ENCODE measurements around the gene GCLM.
"Not testable (repeated sequence)": the region's sequence is repeated elsewhere in the genome, so short reads cannot be mapped to it uniquely, and the experiment has no call there.

GCLM gene

DNA sequence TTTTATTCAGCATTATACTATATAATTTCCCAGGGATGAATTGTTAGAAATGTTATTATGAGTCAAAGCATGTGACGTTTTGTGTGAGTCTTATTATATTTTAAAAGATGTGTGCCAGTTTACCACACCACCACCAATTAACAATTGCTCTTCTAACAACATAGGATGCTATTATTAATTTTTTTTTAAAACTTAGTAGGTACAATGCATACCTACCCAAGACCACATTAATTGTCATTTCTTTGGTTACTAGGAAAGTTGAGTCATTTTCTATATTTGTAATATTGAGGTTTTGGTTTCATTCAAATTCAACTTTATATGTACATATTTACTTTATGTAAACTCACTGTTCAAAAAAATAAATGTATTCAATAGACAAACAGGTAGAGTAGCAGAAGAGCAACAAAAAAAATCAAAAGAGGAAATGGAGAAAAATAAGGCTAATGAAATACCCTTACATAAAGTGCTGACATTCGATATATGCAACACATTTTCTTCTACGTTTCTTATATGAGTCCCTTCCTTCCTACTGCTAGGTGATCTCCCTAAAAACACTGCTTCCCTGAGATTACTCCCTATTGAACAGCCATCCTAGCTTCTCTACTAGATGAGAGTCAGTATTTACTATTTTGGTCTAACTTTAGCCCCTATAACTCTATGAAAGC, 9.6 kb downstream of the GCLM start:
- in situ Hi-C loops (cut with MboI; ENCODE audit: low sequenced_read_pairs) = no loop called here

DNA sequence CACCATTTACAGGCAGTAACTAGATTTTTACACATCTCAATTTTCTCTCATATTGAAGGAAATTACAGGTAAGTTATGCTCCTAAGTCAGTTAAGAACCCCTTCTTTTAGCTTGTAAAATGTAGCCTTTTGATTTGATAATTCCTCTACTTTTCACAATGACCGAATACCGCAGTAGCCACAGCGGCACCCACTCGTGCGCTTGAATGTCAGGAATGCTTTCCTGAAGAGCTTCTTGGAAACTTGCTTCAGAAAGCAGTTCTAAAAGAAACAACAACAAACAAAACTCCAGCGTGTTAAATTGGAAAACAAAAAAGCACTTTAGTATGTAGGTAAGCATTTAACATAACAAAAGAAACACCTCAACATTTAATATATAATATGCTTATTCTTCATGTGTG, 20.3 kb downstream of the GCLM start:
- in situ Hi-C loops (cut with MboI; ENCODE audit: low sequenced_read_pairs) = no loop called here

DNA sequence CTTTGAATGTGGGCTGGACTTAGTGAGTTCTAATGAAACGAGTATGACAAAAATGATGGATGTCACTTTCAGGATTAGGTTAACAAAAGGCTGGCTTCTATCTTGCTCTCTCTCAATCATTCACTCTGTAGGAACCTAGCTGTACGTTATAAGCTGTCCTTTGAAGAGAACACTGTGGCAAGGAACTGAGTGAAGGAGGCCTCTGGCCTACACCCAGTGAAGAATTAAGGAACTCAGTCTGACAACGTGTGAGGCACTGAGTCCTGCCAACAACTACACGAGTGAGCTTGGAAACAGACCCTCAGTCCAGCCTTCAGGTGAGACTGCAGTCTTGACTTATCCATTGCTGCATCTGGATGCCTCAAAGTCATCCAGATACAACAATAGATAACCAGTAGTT, 27.0 kb downstream of the GCLM start:
- in situ Hi-C loops (cut with MboI; ENCODE audit: low sequenced_read_pairs) = no loop called here

DNA sequence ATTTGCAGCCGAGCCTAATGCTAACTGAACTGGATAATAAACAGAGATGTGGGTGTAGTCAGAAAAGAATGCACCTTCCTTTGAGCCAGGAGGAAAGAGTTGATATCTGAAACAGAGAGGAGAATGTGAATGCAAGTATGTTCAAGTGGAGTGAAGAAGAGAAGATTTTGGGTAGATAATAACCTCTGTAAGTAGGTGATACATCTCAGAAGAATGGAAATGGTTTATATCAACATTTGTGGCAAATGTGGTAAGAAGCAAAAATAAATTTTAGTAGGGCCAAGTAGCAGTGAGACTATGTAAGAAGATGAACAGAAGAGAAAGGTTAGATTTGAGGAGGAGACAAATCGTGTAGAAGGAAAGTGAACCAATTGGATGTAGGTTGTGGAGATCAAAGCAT, 28.5 kb downstream of the GCLM start:
- in situ Hi-C loops (cut with MboI; ENCODE audit: low sequenced_read_pairs) = no loop called here

DNA sequence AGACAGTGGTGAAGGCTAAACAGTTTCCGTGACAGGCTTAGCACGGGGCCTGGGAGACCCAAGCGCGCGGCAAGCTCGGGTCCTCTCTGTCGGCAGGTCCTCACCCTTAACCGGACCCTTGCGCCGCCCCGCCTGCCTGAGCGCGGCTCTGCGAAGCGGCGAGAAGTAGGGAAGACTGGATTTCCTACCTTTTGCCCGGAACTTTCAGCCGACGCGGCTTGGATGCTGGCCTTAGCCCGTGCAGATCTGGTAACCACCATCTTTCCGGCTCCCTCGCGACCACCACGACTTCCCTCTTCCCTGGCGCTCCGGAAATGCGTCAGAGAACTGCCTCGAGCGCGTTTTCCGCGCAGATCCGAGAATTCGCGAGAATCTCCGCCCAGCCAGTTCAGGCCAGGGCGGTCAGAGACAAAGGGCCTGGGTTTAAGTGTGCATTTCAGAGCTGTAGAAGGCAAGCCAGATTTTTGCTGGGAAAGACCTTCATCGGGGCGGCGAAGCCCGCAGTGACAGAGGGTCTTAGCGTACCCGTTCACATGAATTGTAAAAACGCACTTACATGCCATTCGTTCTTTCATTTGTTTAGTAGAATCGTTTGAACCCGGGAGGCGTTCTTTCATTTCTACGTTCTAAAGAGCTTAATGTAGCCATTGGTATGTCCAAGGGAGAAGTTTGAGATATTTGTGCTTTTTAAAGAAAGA, 30.2 kb downstream of the GCLM start, which contains the start of gene DNTTIP2:
DNTTIP2 (minus strand) TSS at position 318 of the 698 bp plus-strand sequence; CDS start at position 260, 58 bp downstream.
- in situ Hi-C loops (cut with MboI; ENCODE audit: low sequenced_read_pairs) = no loop called here

DNA sequence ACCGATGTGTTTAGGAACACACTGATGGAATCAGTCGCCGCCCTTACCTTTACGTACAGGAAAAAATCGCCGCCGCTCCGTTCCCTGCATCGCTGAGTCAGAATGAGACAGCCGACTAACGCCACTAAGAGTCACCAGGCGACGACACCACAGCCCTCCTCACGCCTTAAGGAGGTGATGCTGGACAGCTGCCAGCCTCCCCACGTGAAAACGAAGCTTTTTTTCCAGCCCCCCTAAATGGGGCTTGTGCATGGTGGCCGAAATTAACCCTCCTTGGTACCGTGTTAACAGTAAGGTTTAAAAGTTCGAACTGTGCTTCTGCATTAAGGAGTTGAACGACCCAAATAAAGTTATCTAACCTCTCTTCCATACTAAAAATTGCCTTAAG, 30.7 kb downstream of the GCLM start:
- in situ Hi-C loops (cut with MboI; ENCODE audit: low sequenced_read_pairs) = no loop called here

DNA sequence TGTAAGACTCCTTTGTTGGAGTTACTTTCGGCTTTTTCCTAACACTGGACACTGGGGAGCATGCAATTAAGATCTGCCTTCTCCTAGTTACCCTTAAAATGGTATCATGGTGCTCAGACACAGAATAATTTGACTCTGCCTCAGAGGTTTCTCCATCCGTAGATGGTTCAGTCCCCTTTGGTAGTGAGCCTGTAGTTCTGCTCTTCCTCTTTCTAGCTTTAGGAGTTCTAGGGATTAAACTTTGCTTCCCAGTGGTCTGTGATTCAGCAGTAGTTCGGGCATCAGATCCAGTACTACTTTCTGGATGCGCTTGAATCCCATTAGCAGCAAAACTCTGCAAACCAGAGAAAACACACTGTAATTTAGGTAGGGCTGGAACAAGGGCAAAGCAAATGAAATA, 31.7 kb downstream of the GCLM start:
- in situ Hi-C loops (cut with MboI; ENCODE audit: low sequenced_read_pairs) = no loop called here

DNA sequence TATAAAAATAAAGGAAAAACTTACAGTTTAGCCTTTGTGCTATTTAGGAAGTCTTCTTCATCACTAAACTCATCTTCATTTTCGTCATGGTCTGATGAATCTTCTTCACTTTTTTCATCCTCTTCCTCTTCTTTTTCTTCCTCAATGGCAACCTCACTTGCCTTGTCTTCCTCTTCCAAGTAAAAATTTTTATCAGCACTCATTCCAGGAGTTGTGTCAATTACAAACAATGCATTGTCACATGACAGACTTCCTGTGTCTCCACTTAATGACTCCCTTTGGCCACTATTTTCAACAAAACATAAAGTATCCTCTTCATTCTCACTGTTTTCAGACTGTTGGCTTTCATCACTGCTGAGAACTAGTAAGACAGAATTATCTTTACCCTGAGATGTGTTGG, 33.0 kb downstream of the GCLM start:
- in situ Hi-C loops (cut with MboI; ENCODE audit: low sequenced_read_pairs) = no loop called here

DNA sequence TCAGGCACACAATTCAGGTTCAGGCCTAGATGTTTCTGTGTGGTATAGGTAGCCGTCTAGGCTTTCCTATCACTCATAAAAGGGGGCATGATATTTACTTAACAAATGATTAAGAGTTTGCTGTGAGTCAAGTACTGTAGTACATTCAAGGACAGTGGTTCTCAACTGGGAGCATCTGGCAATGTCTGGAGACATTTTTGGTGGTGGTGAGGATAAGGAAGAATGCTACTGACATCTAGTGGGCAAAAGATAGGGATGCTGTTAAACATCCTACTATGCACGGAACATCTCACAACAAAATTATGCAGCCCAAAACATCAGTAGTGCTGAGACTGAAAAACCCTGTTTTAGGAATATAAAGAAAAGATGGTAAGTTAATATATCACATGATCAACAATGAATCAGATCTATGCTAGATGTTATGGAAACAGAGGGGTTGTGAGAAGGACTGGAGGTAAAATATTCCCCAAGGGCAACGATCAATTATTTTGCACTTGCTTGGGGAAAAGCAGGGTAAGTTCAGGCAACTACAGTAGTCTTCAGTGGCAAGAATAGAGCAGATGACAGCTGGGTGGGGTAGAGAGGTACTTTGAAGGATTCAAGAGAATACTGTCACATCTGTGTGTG, 35.1 kb downstream of the GCLM start:
- in situ Hi-C loops (cut with MboI; ENCODE audit: low sequenced_read_pairs) = no loop called here

DNA sequence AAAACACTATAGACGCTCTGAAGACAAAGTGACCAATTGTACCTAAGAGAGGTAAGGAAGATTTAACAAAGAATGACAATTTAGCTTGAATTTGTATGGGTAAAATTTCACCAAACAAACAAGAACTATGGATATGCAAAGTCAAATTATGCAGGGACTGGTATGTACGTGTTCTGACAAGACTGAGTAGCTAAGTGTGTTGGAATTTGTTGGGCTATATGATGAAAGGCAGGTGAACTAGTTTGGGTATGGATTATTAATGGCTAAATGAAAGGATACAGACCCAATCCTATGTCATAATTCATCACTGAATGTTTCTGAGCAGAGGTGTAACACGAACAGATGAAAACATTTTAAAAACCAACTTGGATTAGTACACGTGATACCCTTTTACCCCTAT, 37.9 kb downstream of the GCLM start:
- in situ Hi-C loops (cut with MboI; ENCODE audit: low sequenced_read_pairs) = no loop called here

DNA sequence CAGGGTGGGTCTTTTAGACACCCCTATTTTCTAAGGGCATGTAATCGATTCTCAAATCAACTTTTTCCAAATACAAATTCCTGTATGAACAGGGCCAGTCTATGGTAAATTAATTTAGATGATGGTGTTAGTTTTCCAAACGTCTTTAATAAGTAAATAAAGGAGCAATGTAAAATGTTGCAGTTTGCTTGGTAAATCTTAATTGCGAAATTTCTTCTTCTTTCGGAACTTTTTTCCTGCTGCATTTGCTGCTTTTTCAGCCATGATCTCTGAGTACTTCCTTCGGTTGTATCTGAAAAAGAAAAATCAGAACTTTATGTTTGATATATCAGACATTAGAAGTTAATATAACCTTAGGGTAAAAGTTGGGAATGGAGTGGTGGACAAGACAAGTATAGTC, 39.6 kb downstream of the GCLM start:
- in situ Hi-C loops (cut with MboI; ENCODE audit: low sequenced_read_pairs) = no loop called here

DNA sequence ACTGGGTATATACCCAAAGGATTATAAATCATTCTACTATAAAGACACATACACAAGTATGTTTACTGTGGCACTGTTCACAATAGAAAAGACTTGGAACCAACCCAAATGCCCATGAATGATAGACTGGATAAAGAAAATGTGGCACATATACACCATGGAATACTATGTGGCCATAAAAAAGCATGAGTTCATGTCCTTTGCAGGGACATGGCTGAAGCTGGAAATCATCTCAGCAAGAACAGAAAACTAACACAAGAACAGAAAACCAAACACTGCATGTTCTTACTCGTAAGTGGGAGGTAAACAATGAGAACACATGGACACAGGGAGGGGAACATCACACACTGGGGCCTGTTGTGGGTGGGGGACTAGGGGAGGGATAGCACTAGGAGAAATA, 40.7 kb downstream of the GCLM start:
- in situ Hi-C loops (cut with MboI; ENCODE audit: low sequenced_read_pairs) = not testable (repeated sequence)

DNA sequence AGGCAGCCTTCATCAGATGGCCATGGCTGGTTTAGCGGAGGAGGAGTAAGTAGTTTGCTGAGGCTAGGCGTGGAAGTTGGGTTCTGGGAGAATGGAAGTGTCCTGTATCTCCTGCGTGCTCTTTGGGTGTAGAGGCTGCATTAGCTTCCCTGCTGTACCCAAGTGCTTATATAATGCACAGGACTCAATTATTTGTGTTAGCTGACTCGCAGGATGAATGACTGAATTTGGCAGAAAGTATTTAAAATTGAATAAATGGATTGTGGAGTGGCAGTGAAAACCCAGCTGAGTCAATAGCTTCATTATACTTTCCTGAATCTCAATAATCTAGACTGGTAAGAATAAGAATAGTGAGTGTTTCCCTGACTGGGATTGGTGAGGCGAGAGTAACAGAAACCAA, 44.0 kb downstream of the GCLM start:
- in situ Hi-C loops (cut with MboI; ENCODE audit: low sequenced_read_pairs) = no loop called here

DNA sequence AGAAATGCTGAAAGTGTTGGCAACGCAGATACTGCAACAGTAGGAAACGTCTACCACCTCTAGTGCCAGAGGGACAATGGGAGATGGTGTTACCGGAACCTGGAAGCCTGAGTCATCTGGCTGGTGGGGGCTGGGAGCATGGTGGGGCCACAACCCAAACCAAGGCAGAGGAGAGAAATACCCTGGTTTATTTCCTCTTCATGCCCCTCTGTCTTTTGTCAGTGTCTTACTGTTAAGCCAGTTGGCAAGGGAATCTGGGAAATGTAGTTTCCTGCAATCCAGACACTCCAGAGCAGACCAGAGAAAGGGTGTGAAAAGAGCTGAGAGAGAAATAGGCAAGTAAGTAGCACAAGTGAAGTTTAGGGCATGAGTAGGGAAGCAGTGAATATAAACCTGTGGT, 45.1 kb downstream of the GCLM start:
- in situ Hi-C loops (cut with MboI; ENCODE audit: low sequenced_read_pairs) = no loop called here

DNA sequence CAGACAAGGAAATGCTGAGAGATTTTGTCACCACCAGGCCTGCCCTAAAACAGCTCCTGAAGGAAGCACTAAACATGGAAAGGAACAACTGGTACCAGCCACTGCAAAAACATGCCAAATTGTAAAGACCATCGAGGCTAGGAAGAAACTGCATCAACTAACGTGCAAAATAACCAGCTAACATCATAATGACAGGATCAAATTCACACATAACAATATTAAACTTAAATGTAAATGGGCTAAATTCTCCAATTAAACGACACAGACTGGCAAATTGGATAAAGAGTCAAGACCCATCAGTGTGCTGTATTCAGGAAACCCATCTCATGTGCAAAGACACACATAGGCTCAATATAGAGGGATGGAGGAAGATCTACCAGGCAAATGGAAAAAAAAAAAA, 51.6 kb downstream of the GCLM start:
- in situ Hi-C loops (cut with MboI; ENCODE audit: low sequenced_read_pairs) = not testable (repeated sequence)

DNA sequence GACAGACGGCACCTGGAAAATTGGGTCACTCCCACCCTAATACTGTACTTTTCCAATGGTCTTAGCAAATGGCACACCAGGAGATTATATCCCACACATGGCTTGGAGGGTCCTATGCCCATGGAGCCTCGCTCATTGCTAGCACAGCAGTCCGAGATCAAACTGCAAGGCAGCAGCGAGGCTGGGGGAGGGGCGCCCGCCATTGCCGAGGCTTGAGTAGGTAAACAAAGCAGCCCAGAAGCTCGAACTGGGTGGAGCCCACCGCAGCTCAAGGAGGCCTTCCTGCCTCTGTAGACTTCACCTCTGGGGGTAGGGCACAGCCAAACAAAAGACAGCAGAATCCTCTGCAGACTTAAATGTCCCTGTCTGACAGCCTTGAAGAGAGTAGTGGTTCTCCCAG, 53.2 kb downstream of the GCLM start:
- in situ Hi-C loops (cut with MboI; ENCODE audit: low sequenced_read_pairs) = not testable (repeated sequence)

DNA sequence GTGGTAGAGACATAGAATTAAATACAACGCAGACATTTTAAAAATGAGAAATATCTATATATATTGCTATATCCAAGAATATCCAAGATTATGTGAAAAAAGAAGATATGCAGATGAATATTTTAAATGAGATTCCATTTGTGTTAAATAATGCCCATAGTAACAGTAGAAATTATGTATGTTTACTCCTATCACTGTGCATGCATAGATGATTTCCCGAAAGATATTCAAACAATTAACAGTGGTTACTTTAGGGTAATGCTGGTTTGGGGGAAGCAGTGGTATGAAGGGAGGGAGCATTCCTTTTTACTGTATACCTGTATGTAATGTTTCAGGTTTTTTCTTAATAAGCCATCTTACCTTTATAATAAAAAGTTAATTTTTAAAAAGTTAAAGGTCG, 55.3 kb downstream of the GCLM start:
- in situ Hi-C loops (cut with MboI; ENCODE audit: low sequenced_read_pairs) = no loop called here

DNA sequence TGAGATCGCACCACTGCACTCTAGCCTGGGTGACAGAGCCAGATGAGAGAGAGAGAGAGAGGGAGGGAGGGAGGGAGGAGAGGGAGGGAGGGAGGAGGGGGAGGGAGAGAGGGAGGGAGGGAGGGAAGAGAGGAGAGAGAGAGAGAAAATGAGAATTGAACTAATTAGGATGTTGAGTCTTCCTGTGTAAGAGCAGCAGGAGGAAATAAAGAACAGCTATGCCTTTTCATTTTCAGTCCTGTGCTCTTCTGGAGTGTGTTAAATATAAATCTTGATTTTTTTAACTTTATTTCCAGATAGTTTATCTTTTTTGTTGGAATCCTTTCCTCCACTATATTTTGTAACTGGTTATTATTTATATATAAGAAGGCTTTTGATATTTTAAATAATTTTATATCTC, 57.4 kb downstream of the GCLM start:
- in situ Hi-C loops (cut with MboI; ENCODE audit: low sequenced_read_pairs) = no loop called here

DNA sequence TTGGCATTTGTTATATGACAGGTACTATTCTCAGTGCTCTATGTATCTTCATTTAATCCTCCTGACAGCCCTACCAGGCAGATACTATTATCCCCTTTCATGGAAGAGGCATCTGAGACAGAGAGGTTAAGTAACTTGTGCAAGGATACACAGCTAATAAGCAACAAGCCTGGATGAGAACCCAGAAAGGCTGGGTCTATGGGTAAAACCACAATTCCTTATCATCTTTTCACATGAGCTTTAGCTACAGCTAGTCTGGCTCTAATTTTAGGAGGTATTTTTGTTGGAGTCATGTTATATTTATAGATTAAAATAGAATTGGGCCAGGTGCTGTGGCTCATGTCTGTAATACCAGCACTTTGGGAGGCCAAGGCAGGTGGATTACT, 57.9 kb downstream of the GCLM start:
- in situ Hi-C loops (cut with MboI; ENCODE audit: low sequenced_read_pairs) = no loop called here

DNA sequence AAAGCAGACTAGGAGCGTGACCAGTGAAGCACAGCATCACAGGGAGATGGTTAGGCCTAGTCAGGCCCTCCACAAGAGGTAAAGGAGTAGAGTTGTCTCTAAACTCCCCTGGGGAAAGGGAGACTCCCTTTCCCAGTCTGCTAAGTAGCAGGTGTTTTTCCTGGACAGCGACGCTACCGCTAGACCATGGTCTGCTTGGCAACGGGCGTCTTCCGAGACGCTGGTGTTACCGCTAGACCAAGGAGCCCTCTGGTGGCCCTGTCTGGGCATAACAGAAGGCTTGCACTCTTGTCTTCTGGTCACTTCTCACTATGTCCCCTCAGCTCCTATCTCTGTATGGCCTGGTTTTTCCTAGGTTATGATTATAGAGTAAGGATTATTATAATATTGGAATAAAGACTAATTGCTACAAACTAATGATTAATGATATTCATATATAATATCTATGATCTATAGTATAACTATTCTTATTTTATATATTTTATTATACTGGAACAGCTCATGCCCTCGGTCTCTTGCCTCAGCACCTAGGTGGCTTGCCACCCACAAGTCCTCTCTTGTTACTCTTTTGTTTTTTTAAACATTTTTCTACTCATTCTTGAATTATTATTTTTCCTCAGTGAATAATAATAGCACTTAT, 58.4 kb downstream of the GCLM start:
- in situ Hi-C loops (cut with MboI; ENCODE audit: low sequenced_read_pairs) = not testable (repeated sequence)

DNA sequence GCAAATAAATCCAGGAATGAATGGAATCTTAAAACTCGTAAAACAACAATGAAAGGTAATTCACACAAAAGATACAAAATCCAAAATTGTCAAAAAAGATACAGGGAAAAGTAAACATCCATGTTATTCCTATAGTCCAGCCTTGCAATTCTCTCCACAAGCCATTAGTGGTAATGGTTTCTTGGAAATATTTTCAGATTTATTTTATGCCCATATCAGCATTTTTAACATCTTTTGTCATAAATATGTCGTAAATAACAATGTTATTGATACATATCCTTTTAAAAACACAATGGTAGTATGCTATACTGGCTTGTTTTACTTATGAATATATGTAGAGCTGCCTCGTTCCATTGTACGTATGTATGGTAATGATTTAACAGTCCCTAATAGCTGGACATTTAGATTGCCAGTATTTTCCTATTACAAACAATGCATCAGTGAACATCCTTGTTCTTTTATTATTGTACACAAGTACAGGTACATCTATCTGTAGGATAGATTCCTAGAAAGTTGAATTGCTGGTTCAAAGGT, 60.8 kb downstream of the GCLM start:
- in situ Hi-C loops (cut with MboI; ENCODE audit: low sequenced_read_pairs) = no loop called here

All from HL-60/S4 treated with phorbol 12-myristate 13-acetate at 8.2 ng/mL for 4 days and 3 days (cell line).